K562 (cell line): ENCODE measurements around the gene XPO4.

ENCODE experiments used
- BCLAF1 ChIP-seq, 2 experiments: fragments of 450-650 bp in 1 of 2; IDR thresholded peaks; 2 replicates each; pipeline ENCODE4 v1.6.1; 2011 to 2017; ENCODE audit warnings: low read depth in 2 of 2, antibody characterized with exemption in 1 of 2, borderline replicate concordance in 1 of 2, low read length in 1 of 2, mild to moderate bottlenecking in 1 of 2, mixed read lengths in 1 of 2; ENCODE audit not compliant: control insufficient read depth in 1 of 2
- RFX5 ChIP-seq: IDR thresholded peaks from 2 replicates; pipeline ENCODE4 v1.6.1; 2011; ENCODE audit warnings: low read depth, mild to moderate bottlenecking, improper control_type of control experiment, low read length
- RFX7 ChIP-seq: fragments of 250-450 bp; sonication (Bioruptor Pico); IDR thresholded peaks from 2 replicates; pipeline ENCODE4 v1.5.1; 2021; ENCODE audit warnings: mild to moderate bottlenecking

- TF ChIP-seq RFX7 (CRISPR knock-in tag): no peak
- TF ChIP-seq RFX5: no peak
- no peak for TF ChIP-seq BCLAF1 (IDR thresholded peaks at IDR 0.05; ENCODE audit: borderline replicate concordance in 1 of 2, control insufficient read depth in 1 of 2, low read depth in 2 of 2, low read length in 1 of 2)
These were observed 79.5 kb downstream of the XPO4 start for GRCh38 chr13:20823071-20823470.
